T-helper 1 cell treated with Interleukin-12 subunit alpha and Interleukin-12 subunit beta and Interleukin-4 antibody, amounts not matched to agents 30 μg/mL and 1 μg/mL, for 36 hours (primary cell): ENCODE measurements around the gene DMBX1.

Source experiments
- H3K27ac Mint-ChIP-seq: one replicate; pipeline ENCODE4 v1.8.0; 2021; ENCODE audit warnings: mild to moderate bottlenecking, mixed read lengths
- H3K27me3 Mint-ChIP-seq: one replicate; pipeline ENCODE4 v1.8.0; 2021; ENCODE audit warnings: low read depth, mixed read lengths
- H3K36me3 Mint-ChIP-seq: one replicate; pipeline ENCODE4 v1.8.0; 2021; ENCODE audit warnings: low read depth, mixed read lengths
- H3K4me1 Mint-ChIP-seq: one replicate; pipeline ENCODE4 v1.8.0; 2021; ENCODE audit warnings: low read depth, mixed read lengths
- H3K4me3 Mint-ChIP-seq: one replicate; pipeline ENCODE4 v1.8.0; 2021; ENCODE audit warnings: mild to moderate bottlenecking, moderate library complexity, mixed read lengths
- H3K9me3 Mint-ChIP-seq: one replicate; pipeline ENCODE4 v1.8.0; 2021; ENCODE audit warnings: mixed read lengths

DMBX1 gene

GRCh38 chr1:46496505-46496904, 6.9 kb downstream of the DMBX1 start:
- no peaks in the 10 kb centered on the region for H3K9me3 Mint-ChIP-seq
- peaks cover 69% of the 10 kb centered on the region for H3K27me3 Mint-ChIP-seq
- no peak overlapping the region for H3K27ac Mint-ChIP-seq
- H3K4me3 Mint-ChIP-seq: no peak overlapping the region
- H3K4me1 Mint-ChIP-seq: peaks cover 3% of the 10 kb centered on the region
- no peaks in the 10 kb centered on the region for H3K36me3 Mint-ChIP-seq

- Mint-ChIP-seq H3K4me3 (no peak overlapping the region), H3K27me3 (peaks cover 67% of the 10 kb centered on the region), H3K27ac (no peak overlapping the region), H3K9me3 (no peaks in the 10 kb centered on the region), H3K36me3 (no peaks in the 10 kb centered on the region), H3K4me1 (no peaks in the 10 kb centered on the region)
These were observed 7.4 kb downstream of the DMBX1 start for GRCh38 chr1:46497020-46497419.

DNA sequence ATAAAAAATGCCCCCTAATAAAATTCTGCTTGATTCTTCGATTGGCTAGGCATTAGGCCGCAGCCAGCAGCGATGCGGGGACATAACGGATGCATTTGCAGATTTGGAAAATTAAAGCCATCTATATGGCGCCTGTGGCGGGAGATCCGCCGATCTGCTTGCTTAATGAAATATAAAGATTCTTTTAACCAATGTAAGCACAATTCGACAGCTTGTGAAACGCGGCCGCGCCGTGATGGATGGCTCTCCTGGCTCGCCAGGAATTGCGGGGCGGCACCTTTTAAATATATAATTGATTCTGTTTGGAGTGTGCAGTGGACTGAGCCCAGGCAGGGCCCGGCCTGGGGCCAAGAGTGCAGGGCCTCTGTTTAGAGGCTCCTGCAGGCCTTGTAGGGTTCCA, 8.0 kb downstream of the DMBX1 start:
- no peaks in the 10 kb centered on the region for H3K9me3 Mint-ChIP-seq
- H3K36me3 Mint-ChIP-seq: no peaks in the 10 kb centered on the region
- H3K27me3 Mint-ChIP-seq: peaks cover 67% of the 10 kb centered on the region
- H3K4me3 Mint-ChIP-seq: no peak overlapping the region
- no peak overlapping the region for H3K27ac Mint-ChIP-seq
- no peaks in the 10 kb centered on the region for H3K4me1 Mint-ChIP-seq

GRCh38 chr1:46501528-46501927, 11.9 kb downstream of the DMBX1 start:
- Mint-ChIP-seq H3K36me3 (no peaks in the 10 kb centered on the region), H3K27me3 (peaks cover 44% of the 10 kb centered on the region), H3K4me3 (no peak overlapping the region), H3K9me3 (no peaks in the 10 kb centered on the region), H3K27ac (no peak overlapping the region), H3K4me1 (no peaks in the 10 kb centered on the region)

GRCh38 chr1:46503421-46503820, 13.8 kb downstream of the DMBX1 start:
- Mint-ChIP-seq H3K27ac (no peak overlapping the region), H3K9me3 (no peaks in the 10 kb centered on the region), H3K36me3 (no peaks in the 10 kb centered on the region), H3K27me3 (peaks cover 34% of the 10 kb centered on the region), H3K4me3 (no peak overlapping the region), H3K4me1 (no peaks in the 10 kb centered on the region)

GRCh38 chr1:46506470-46507219, 17.0 kb downstream of the DMBX1 start:
- Mint-ChIP-seq H3K9me3 (no peaks in the 10 kb centered on the region), H3K4me1 (no peaks in the 10 kb centered on the region), H3K4me3 (no peak overlapping the region), H3K36me3 (no peaks in the 10 kb centered on the region), H3K27me3 (peaks cover 22% of the 10 kb centered on the region), H3K27ac (no peak overlapping the region)

DNA sequence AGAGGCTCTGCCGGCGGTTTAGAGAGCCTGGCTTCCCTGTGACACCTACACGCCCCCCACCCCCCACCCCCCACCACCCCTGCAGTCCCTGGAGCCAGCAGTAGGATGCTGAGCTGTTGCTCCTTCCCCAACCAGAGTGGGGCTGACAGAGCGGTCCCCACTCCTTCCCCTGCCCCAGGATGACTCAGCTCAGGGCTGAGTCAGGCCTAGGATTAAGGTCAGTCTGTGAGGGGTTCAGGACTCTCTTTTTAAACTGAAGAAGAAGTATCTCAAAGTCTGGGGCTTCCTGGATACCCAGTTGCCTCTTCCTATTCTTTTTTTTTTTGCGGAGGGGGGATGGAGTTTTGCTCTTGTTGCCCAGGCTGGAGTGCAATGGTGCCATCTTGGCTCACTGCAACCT, 19.1 kb downstream of the DMBX1 start:
- H3K9me3 Mint-ChIP-seq: no peaks in the 10 kb centered on the region
- no peaks in the 10 kb centered on the region for H3K36me3 Mint-ChIP-seq
- no peak overlapping the region for H3K4me3 Mint-ChIP-seq
- no peaks in the 10 kb centered on the region for H3K4me1 Mint-ChIP-seq
- no peak overlapping the region for H3K27ac Mint-ChIP-seq
- peaks cover 2% of the 10 kb centered on the region for H3K27me3 Mint-ChIP-seq

DNA sequence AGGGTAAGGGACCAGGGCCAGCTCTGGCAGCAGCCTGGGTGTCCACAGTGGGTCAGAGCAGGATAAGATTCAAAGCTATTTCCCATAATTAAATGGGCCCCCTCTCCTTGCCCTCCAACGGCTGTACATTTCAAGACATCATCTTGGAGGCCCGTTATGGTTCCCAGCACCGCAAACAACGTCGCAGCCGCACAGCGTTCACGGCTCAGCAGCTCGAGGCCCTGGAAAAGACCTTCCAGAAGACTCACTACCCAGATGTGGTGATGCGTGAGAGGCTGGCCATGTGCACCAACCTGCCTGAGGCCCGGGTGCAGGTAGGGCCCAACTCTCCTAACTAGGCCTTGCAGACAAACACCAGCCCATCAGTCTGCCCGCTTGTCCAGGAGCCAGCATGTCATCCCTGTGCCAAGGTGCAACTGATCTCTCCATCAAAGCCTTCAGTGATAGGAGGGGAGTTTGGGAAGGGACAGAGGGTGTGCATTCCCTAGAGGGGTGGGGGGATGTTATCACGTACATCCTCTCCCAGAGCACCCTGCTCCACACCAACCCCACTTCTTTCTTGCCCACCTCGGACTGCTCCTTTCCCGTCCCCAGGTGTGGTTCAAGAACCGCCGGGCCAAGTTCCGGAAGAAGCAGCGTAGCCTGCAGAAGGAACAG, 20.8 kb downstream of the DMBX1 start:
- Mint-ChIP-seq H3K36me3 (no peaks in the 10 kb centered on the region), H3K27me3 (no peaks in the 10 kb centered on the region), H3K27ac (no peak overlapping the region), H3K4me1 (no peaks in the 10 kb centered on the region), H3K4me3 (no peak overlapping the region), H3K9me3 (no peaks in the 10 kb centered on the region)

DNA sequence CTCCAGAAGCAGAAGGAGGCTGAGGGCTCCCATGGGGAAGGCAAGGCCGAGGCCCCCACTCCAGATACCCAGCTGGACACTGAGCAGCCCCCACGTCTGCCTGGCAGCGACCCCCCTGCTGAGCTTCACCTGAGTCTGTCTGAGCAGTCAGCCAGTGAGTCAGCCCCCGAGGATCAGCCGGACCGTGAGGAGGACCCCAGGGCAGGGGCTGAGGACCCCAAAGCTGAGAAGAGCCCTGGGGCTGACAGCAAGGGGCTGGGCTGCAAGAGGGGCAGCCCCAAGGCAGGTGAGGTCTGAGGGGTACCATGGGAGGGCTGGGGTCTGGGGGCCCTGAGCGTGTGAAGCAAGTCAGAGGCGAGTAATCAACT, 21.3 kb downstream of the DMBX1 start:
- Mint-ChIP-seq H3K4me1 (no peaks in the 10 kb centered on the region), H3K27ac (no peak overlapping the region), H3K4me3 (no peak overlapping the region), H3K9me3 (no peaks in the 10 kb centered on the region), H3K27me3 (peaks cover 2% of the 10 kb centered on the region), H3K36me3 (no peaks in the 10 kb centered on the region)

DNA sequence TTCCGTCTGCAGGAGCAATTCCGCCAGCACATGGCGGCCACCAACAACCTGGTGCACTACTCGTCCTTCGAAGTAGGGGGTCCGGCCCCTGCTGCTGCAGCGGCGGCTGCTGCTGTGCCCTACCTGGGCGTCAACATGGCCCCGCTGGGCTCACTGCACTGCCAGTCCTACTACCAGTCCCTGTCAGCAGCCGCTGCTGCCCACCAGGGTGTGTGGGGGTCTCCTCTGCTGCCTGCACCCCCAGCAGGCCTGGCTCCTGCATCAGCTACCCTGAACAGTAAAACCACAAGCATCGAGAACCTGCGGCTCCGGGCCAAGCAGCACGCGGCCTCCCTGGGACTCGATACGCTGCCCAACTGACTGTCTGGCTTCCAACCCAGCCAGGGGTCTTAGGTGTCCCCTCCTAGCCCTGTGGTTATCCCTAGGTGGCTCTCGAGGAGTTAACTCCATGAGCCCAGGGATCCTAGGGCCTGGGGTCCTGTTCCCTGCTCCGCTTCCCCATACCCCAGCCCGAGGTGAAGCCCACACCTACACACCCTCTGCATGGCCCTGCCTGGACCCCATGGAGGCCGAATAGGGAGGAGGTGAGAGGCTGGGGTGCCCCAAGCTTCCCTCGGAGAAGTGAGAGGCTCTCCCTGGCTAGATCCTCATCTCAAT, 22.6 kb downstream of the DMBX1 start:
- peaks cover 12% of the 10 kb centered on the region for H3K27me3 Mint-ChIP-seq
- no peak overlapping the region for H3K27ac Mint-ChIP-seq
- H3K4me3 Mint-ChIP-seq: no peak overlapping the region
- no peaks in the 10 kb centered on the region for H3K4me1 Mint-ChIP-seq
- no peaks in the 10 kb centered on the region for H3K9me3 Mint-ChIP-seq
- no peaks in the 10 kb centered on the region for H3K36me3 Mint-ChIP-seq

- no peaks in the 10 kb centered on the region for H3K4me1 Mint-ChIP-seq
- no peak overlapping the region for H3K27ac Mint-ChIP-seq
- H3K36me3 Mint-ChIP-seq: no peaks in the 10 kb centered on the region
- peaks cover 12% of the 10 kb centered on the region for H3K27me3 Mint-ChIP-seq
- no peak overlapping the region for H3K4me3 Mint-ChIP-seq
- H3K9me3 Mint-ChIP-seq: no peaks in the 10 kb centered on the region
These were observed 23.2 kb downstream of the DMBX1 start for GRCh38 chr1:46512792-46513190.

DNA sequence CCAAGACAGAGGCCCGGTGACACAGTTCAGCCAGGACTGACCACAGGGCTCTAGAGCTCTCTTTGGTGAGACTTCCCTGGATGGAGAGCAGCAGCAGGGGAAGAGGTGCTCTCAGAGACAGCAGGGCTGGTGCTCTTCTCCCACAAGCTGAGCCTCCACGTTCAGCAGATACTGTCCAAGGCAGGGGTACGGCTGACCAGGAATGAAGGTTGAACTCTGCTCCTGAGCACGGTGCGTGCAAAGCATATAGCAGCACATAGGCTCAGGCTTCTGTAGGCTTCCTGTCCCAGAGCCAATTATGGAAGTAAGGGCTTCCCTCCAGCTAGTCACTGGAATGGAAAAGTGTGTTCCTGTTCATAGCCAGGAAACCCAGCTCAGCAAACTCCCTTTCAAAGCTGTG, 23.9 kb downstream of the DMBX1 start:
- peaks cover 19% of the 10 kb centered on the region for H3K27me3 Mint-ChIP-seq
- no peaks in the 10 kb centered on the region for H3K36me3 Mint-ChIP-seq
- H3K4me3 Mint-ChIP-seq: no peak overlapping the region
- no peaks in the 10 kb centered on the region for H3K9me3 Mint-ChIP-seq
- H3K4me1 Mint-ChIP-seq: no peaks in the 10 kb centered on the region
- no peak overlapping the region for H3K27ac Mint-ChIP-seq

DNA sequence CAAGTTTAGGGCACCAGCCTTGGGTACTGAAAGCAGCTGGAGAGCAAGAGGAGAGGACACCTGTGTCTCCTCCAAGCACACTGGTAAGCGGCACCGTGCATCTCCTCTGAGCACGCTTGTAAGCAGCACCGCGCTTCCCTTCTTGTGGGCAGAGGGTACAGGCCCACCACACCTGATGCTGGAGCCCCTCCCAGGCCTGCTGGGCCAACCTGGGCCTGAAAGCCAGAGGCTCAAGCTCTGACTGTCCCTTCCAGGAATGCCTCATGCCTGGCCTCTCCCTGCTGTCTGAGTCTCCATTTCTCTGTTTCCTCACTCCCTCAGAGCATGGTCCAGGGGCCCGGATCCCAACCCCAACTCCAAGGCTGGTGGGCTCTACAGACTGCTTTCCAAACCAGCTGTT, 25.9 kb downstream of the DMBX1 start:
- peaks cover 19% of the 10 kb centered on the region for H3K27me3 Mint-ChIP-seq
- no peaks in the 10 kb centered on the region for H3K4me1 Mint-ChIP-seq
- no peak overlapping the region for H3K27ac Mint-ChIP-seq
- H3K36me3 Mint-ChIP-seq: no peaks in the 10 kb centered on the region
- no peaks in the 10 kb centered on the region for H3K9me3 Mint-ChIP-seq
- H3K4me3 Mint-ChIP-seq: no peak overlapping the region

- no peaks in the 10 kb centered on the region for H3K36me3 Mint-ChIP-seq
- no peaks in the 10 kb centered on the region for H3K9me3 Mint-ChIP-seq
- no peak overlapping the region for H3K27ac Mint-ChIP-seq
- peaks cover 19% of the 10 kb centered on the region for H3K27me3 Mint-ChIP-seq
- H3K4me1 Mint-ChIP-seq: peaks cover 1% of the 10 kb centered on the region
- H3K4me3 Mint-ChIP-seq: no peak overlapping the region
These were observed 26.7 kb downstream of the DMBX1 start for GRCh38 chr1:46516200-46516950.
